ENCODE results near the gene XK.
"Not testable (repeated sequence)": the region's sequence is repeated elsewhere in the genome, so short reads cannot be mapped to it uniquely, and the experiment has no call there.

Gene XK

DNA sequence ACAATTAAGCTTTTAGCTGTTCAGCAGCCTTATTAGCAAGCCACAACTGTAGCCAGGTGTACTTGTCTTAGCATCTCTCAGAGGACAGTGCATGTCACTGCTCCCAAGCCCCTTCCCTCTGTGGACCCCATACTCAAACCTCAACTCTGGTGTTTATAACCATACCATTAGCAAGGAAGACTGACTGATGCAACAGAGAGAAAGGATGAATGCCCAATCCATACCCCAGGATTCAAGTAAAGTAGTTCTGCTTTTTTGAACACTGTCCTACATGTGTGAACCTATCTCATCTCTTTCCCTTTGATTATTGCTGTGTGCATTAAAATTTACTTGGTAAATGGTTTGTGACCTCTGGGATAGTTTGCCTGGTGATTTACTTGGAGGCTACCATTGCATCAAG is 71.5 kb downstream of the XK start:
- no peak overlapping the region for H3K4me3 ChIP-seq (ENCODE audit: low read length)
- H3K36me3 ChIP-seq (ENCODE audit: insufficient read depth, low read depth, low read length): no peaks in the 10 kb centered on the region
- no peaks in the 10 kb centered on the region for H3K27me3 ChIP-seq (ENCODE audit: insufficient read depth, low read length)
- no peaks in the 10 kb centered on the region for H3K9me3 ChIP-seq (ENCODE audit: insufficient read depth, low read depth, low read length)
- H3K9ac ChIP-seq (ENCODE audit: low read depth, low read length): no peak overlapping the region
- no peak overlapping the region for H3K27ac ChIP-seq (ENCODE audit: low read length)
- H3K4me1 ChIP-seq (ENCODE audit: insufficient read depth, low read length): no peaks in the 10 kb centered on the region

DNA sequence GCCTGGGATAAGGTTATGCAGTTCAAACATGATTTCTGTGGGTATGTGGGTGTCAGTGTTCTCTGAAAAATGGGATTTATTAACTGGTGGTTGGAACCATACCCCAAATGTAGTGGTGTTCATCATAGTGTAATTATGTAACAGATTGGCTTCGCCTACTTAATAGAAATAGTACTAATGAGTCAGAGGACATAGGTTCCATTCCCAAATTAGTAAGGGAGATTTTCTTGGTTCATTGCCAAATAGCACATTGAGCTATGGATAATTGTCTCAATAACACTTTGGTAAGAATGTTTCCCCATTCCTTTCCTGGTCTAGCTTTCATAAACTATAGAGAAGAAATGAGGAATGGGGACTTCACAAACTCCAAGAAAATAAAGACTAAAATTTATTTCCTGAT is 73.8 kb downstream of the XK start:
- Histone ChIP-seq H3K27me3 (ENCODE audit: insufficient read depth, low read length) (no peaks in the 10 kb centered on the region), H3K4me1 (ENCODE audit: insufficient read depth, low read length) (no peaks in the 10 kb centered on the region), H3K9me3 (ENCODE audit: insufficient read depth, low read depth, low read length) (no peaks in the 10 kb centered on the region), H3K27ac (ENCODE audit: low read length) (no peak overlapping the region), H3K4me3 (ENCODE audit: low read length) (no peak overlapping the region), H3K36me3 (ENCODE audit: insufficient read depth, low read depth, low read length) (no peaks in the 10 kb centered on the region), H3K9ac (ENCODE audit: low read depth, low read length) (no peak overlapping the region)

DNA sequence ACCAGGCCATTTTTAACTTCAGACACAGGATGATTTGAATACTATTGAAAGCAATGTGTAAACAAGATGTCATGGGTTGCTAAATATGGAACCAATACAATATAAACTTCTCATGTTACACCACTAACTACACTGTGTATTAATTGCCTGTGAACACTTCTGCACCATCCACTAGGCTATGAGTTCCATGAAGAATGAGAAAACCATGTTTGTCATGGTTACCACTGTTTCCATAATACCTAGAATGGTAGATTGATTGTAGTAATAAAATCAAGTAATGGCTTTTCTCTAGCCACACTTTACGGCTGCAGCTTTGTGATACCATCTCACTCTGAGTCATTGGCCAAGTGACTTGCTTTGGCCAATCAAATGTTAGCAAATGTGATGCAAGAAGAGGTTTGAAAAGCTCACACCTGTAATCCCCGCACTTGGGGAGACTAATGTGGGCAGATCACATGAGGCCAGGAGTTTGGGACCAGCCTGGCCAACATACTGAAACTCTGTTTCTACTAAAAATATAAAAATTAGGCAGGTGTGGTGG is 74.4 kb downstream of the XK start:
- Histone ChIP-seq H3K9me3 (ENCODE audit: insufficient read depth, low read depth, low read length) (no peaks in the 10 kb centered on the region), H3K27ac (ENCODE audit: low read length) (no peak overlapping the region), H3K4me1 (ENCODE audit: insufficient read depth, low read length) (no peaks in the 10 kb centered on the region), H3K4me3 (ENCODE audit: low read length) (no peak overlapping the region), H3K9ac (ENCODE audit: low read depth, low read length) (no peak overlapping the region), H3K27me3 (ENCODE audit: insufficient read depth, low read length) (no peaks in the 10 kb centered on the region), H3K36me3 (ENCODE audit: insufficient read depth, low read depth, low read length) (no peaks in the 10 kb centered on the region)

DNA sequence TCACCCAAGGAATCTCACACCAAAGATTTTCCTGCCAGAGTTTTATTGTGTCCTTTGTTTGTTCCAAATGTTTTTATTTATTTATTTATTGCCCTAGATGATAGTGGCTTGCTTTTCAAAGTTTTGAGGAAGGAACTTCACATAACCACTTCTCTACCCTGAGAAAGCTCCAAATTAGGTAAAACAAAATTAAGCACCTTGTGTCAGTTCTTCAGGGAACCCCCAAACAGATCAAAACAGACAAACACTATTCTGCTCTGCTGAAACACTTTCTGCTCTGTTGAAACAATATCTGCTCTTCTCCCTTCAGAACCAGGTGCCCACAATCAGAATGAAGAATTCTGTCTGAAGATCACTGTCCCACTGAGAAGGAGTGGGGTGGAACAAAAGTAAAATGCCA is 77.8 kb downstream of the XK start:
- no peaks in the 10 kb centered on the region for H3K4me1 ChIP-seq (ENCODE audit: insufficient read depth, low read length)
- no peak overlapping the region for H3K9ac ChIP-seq (ENCODE audit: low read depth, low read length)
- H3K9me3 ChIP-seq (ENCODE audit: insufficient read depth, low read depth, low read length): no peaks in the 10 kb centered on the region
- H3K4me3 ChIP-seq (ENCODE audit: low read length): no peak overlapping the region
- no peak overlapping the region for H3K27ac ChIP-seq (ENCODE audit: low read length)
- no peaks in the 10 kb centered on the region for H3K36me3 ChIP-seq (ENCODE audit: insufficient read depth, low read depth, low read length)
- H3K27me3 ChIP-seq (ENCODE audit: insufficient read depth, low read length): no peaks in the 10 kb centered on the region

DNA sequence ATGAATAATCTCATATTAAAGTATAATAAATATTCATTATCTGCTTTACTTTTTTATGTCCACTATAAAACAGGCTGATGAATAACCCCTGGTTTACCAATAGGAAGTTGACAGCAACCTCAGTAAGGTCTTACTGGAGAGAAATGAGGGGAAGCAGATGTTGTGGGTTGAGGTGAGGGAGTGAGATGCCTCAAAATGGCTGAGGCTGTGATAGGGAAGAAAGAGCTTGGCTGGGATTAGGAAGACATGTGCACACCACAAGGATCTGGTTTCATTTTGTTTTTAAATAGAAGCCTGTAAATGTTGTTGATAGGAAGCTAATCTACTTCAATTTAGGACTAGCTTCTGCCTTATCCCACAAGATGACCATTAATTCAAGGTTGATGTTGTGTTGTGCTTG is 79.9 kb downstream of the XK start:
- no peaks in the 10 kb centered on the region for H3K9me3 ChIP-seq (ENCODE audit: insufficient read depth, low read depth, low read length)
- no peak overlapping the region for H3K9ac ChIP-seq (ENCODE audit: low read depth, low read length)
- H3K4me1 ChIP-seq (ENCODE audit: insufficient read depth, low read length): no peaks in the 10 kb centered on the region
- H3K27ac ChIP-seq (ENCODE audit: low read length): no peak overlapping the region
- H3K4me3 ChIP-seq (ENCODE audit: low read length): no peak overlapping the region
- no peaks in the 10 kb centered on the region for H3K27me3 ChIP-seq (ENCODE audit: insufficient read depth, low read length)
- no peaks in the 10 kb centered on the region for H3K36me3 ChIP-seq (ENCODE audit: insufficient read depth, low read depth, low read length)

DNA sequence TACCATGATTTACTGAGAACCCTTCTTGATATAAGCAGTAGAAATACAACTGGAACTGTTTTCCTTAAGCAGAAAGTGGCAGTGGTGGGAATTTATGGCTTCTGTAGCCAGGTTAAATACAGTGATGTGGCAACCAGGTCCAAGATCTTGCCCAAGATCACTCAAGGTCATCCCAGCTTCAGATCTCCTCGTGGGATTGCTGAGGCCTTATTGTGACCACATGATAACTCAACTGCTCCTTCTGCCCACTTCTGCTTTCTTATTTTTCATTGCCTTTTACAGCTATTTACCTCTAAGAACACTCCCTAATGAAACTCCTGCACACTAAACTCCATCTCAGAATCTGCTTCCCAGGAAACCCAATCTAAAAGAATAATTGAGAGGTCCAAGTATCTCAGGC is 81.8 kb downstream of the XK start:
- H3K36me3 ChIP-seq (ENCODE audit: insufficient read depth, low read depth, low read length): no peaks in the 10 kb centered on the region
- H3K27ac ChIP-seq (ENCODE audit: low read length): no peak overlapping the region
- H3K9me3 ChIP-seq (ENCODE audit: insufficient read depth, low read depth, low read length): no peaks in the 10 kb centered on the region
- no peaks in the 10 kb centered on the region for H3K4me1 ChIP-seq (ENCODE audit: insufficient read depth, low read length)
- no peak overlapping the region for H3K9ac ChIP-seq (ENCODE audit: low read depth, low read length)
- no peak overlapping the region for H3K4me3 ChIP-seq (ENCODE audit: low read length)
- no peaks in the 10 kb centered on the region for H3K27me3 ChIP-seq (ENCODE audit: insufficient read depth, low read length)

DNA sequence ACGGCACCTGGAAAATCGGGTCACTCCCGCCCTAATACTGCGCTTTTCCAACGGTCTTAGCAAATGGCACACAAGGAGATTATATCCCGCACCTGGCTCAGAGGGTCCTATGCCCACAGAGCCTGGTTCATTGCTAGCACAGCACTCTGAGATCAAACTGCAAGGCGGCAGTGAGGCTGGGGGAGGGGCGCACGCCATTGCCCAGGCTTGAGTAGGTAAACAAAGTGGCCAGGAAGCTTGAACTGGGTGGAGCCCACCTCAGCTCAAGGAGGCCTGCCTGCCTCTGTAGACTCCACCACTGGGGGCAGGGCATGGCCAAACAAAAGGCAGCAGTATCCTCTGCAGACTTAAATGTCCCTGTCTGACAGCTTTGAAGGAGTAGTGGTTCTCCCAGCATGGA is 83.3 kb downstream of the XK start:
- not testable (repeated sequence) for H3K9me3 ChIP-seq (ENCODE audit: insufficient read depth, low read depth, low read length); H3K9ac ChIP-seq (ENCODE audit: low read depth, low read length); H3K36me3 ChIP-seq (ENCODE audit: insufficient read depth, low read depth, low read length); H3K4me3 ChIP-seq (ENCODE audit: low read length); H3K27me3 ChIP-seq (ENCODE audit: insufficient read depth, low read length); H3K27ac ChIP-seq (ENCODE audit: low read length); H3K4me1 ChIP-seq (ENCODE audit: insufficient read depth, low read length)

DNA sequence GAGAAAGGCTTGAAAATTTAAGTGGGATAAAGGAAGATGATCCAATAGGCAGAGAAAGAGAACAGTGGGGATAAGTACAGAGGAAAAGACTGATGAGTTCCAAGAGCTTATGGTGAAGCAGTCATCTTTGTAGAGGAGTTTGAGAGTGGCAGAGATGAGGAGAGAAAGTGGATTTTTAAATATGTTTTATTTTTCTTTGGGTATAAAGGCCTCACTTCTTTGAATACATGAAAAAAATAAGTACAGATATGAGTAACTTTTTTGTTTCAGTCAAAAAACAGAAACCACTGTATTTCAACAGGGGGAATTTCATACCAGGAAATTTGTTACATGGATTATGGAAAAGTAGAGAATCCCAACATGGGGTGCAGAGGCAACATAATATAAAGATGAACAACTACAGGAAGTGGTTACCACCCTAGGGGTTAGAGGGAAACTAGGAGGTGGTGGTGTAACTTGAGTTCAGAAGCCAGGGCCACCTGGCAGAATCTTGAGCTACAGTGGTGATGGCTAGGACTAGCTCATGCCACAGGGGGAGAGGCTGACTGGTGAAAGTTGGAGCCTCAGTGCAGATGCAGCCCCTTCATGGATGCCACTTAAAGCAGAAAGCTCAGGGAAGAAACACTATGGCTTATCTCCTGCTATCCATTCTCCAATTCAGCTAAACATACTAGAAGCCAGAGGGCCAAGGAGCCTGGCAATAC is 90.8 kb downstream of the XK start:
- Histone ChIP-seq H3K36me3 (ENCODE audit: insufficient read depth, low read depth, low read length) (no peaks in the 10 kb centered on the region), H3K27ac (ENCODE audit: low read length) (no peak overlapping the region), H3K4me1 (ENCODE audit: insufficient read depth, low read length) (no peaks in the 10 kb centered on the region), H3K4me3 (ENCODE audit: low read length) (no peak overlapping the region), H3K9me3 (ENCODE audit: insufficient read depth, low read depth, low read length) (no peaks in the 10 kb centered on the region), H3K27me3 (ENCODE audit: insufficient read depth, low read length) (no peaks in the 10 kb centered on the region), H3K9ac (ENCODE audit: low read depth, low read length) (no peak overlapping the region)

DNA sequence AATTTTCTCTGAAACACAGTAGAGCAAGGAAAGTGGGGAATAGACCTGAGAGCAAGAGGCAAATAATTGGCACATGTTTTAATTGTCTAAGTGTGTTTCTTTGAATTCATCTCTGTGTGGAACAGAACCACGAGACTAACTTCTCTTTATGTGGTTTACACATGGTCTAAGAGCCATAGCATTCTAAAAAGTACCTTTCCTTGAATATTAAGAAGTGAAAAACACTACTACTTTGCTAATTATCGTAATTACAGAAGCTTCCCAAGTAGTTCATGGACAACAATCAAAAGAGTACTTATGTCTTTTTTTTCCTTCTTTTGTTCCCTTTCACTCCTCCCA is 91.4 kb downstream of the XK start:
- no peak overlapping the region for H3K4me3 ChIP-seq (ENCODE audit: low read length)
- H3K4me1 ChIP-seq (ENCODE audit: insufficient read depth, low read length): no peaks in the 10 kb centered on the region
- H3K9me3 ChIP-seq (ENCODE audit: insufficient read depth, low read depth, low read length): no peaks in the 10 kb centered on the region
- no peak overlapping the region for H3K27ac ChIP-seq (ENCODE audit: low read length)
- H3K9ac ChIP-seq (ENCODE audit: low read depth, low read length): no peak overlapping the region
- H3K36me3 ChIP-seq (ENCODE audit: insufficient read depth, low read depth, low read length): no peaks in the 10 kb centered on the region
- H3K27me3 ChIP-seq (ENCODE audit: insufficient read depth, low read length): no peaks in the 10 kb centered on the region

DNA sequence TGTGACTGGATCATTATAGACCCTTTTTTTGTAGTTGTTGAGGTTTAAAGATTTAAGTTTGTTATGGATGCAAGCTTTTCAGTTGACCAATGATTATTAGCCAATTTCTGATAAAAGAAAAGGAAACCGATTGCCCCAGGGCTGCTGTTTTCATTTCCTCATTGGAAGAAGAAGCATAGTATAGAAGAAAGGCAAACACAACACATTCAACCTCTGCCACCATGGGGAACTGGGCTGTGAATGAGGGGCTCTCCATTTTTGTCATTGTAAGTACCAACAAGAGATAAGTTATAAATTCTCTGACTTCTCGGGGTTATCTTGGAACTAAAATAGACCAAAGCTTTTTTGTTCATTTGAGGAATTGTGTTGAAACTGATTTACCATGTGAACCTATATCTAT is 94.3 kb downstream of the XK start, which contains the start of gene CYBB:
CYBB (plus strand) TSS at position 203 of the 400 bp plus-strand sequence; CDS start at position 222, 19 bp downstream.
- Histone ChIP-seq H3K27me3 (ENCODE audit: insufficient read depth, low read length) (no peaks in the 10 kb centered on the region), H3K9ac (ENCODE audit: low read depth, low read length) (no peak within 1 kb of the TSS), H3K4me3 (ENCODE audit: low read length) (no peak within 1 kb of the TSS), H3K27ac (ENCODE audit: low read length) (no peak within 1 kb of the TSS), H3K9me3 (ENCODE audit: insufficient read depth, low read depth, low read length) (no peaks in the 10 kb centered on the region), H3K36me3 (ENCODE audit: insufficient read depth, low read depth, low read length) (no peaks in the 10 kb centered on the region), H3K4me1 (ENCODE audit: insufficient read depth, low read length) (no peaks in the 10 kb centered on the region)

DNA sequence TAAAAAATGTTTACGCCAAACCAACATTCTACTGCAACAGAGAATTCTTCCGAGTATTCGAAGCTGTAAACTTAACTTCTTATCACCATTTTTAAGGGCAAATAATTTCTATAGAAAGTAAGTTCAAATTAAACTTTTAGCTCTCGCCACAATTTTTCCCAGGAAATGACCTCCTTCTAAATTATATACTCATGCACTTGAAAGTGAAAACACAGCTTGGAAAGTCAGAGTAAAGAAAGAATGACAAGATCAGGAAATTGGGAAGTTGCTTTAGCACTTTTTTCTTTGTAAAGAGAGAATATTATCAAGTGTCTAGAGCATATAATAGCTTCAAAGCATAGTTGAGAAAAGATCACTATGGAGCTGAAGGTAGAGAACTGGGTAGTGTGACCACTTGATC is 95.5 kb downstream of the XK start:
- no peaks in the 10 kb centered on the region for H3K4me1 ChIP-seq (ENCODE audit: insufficient read depth, low read length)
- H3K4me3 ChIP-seq (ENCODE audit: low read length): no peak overlapping the region
- no peak overlapping the region for H3K27ac ChIP-seq (ENCODE audit: low read length)
- no peaks in the 10 kb centered on the region for H3K27me3 ChIP-seq (ENCODE audit: insufficient read depth, low read length)
- no peaks in the 10 kb centered on the region for H3K9me3 ChIP-seq (ENCODE audit: insufficient read depth, low read depth, low read length)
- H3K36me3 ChIP-seq (ENCODE audit: insufficient read depth, low read depth, low read length): no peaks in the 10 kb centered on the region
- H3K9ac ChIP-seq (ENCODE audit: low read depth, low read length): no peak overlapping the region
